Activated CD4-positive, CD25-positive, alpha-beta regulatory T cell treated with anti-CD3 and anti-CD28 coated beads, Interleukin-2, amount 50 U/mL, for 16 hours (primary cell): Measurements from ENCODE around the gene WWP2.

Experiments used
- DNase-seq: peaks from one replicate; pipeline ENCODE4 v3.0.0-alpha.2; 2020; ENCODE audit warnings: low read depth, low spot score

WWP2 gene

GRCh38 chr16:69858191-69859104 lies 96.3 kb downstream of the WWP2 start:
- no peak for DNase-seq

- no peak for DNase-seq
Observed at GRCh38 chr16:69859105-69859989, 97.2 kb downstream of the WWP2 start.

GRCh38 chr16:69860233-69861231 lies 98.4 kb downstream of the WWP2 start:
- no peak for DNase-seq

- no peak for DNase-seq
Observed at GRCh38 chr16:69861292-69862030, 99.3 kb downstream of the WWP2 start.

GRCh38 chr16:69863401-69864281 lies 101.5 kb downstream of the WWP2 start:
- DNase-seq = no peak

- DNase-seq = no peak
Observed at GRCh38 chr16:69865701-69866100, 103.6 kb downstream of the WWP2 start.

GRCh38 chr16:69867784-69868560 lies 105.8 kb downstream of the WWP2 start:
- no peak for DNase-seq

- no peak for DNase-seq
Observed at GRCh38 chr16:69870761-69871160, 108.6 kb downstream of the WWP2 start.

GRCh38 chr16:69871708-69872107 lies 109.6 kb downstream of the WWP2 start:
- DNase-seq = no peak

GRCh38 chr16:69872888-69873287 lies 110.8 kb downstream of the WWP2 start:
- no peak for DNase-seq

GRCh38 chr16:69873783-69874182 lies 111.7 kb downstream of the WWP2 start:
- DNase-seq = no peak

GRCh38 chr16:69874271-69874670 lies 112.1 kb downstream of the WWP2 start:
- no peak for DNase-seq

GRCh38 chr16:69880640-69881133 lies 118.6 kb downstream of the WWP2 start:
- no peak for DNase-seq

- no peak for DNase-seq
Observed at GRCh38 chr16:69881141-69881540, 119.0 kb downstream of the WWP2 start.

- DNase-seq = no peak
Observed at GRCh38 chr16:69883744-69884143, 121.6 kb downstream of the WWP2 start.

GRCh38 chr16:69885722-69886121 lies 123.6 kb downstream of the WWP2 start:
- DNase-seq = no peak

GRCh38 chr16:69886726-69887125 lies 124.6 kb downstream of the WWP2 start:
- no peak for DNase-seq

- no peak for DNase-seq
Observed at GRCh38 chr16:69888005-69888590, 126.0 kb downstream of the WWP2 start.
